CD4-positive, alpha-beta T cell (primary cell): ENCODE results near the gene SYT9. TPM values are rescaled to one million over a fixed set of nuclear protein-coding genes. Genes with fewer than 3 reads are reported as not detected.

ENCODE experiments used
- ATAC-seq: fragments of 200-7000 bp; cut with Tn5 transposase; one replicate; pipeline ENCODE4 v1.10.0; 2022; ENCODE audit warnings: mild to moderate bottlenecking; ENCODE audit not compliant: poor library complexity
- CTCF ChIA-PET: fragments of 350-600 bp; sonication (Branson Sonifier 250); formaldehyde crosslinking; loops from one replicate; lab custom pipeline; 2021; ENCODE audit warnings: antibody characterized with exemption, inconsistent platforms; lab: Charles Lee
- POLR2A ChIA-PET: fragments of 350-600 bp; sonication (Branson Sonifier 250); formaldehyde crosslinking; loops from one replicate; lab custom pipeline; 2021; ENCODE audit warnings: antibody characterized with exemption, inconsistent platforms; lab: Charles Lee
- DNase-seq, 14 experiments: peaks; one replicate each; pipeline ENCODE4 v3.0.0-alpha.2; 2013 to 2020; ENCODE audit warnings: mixed read lengths in 2 of 14
- H3K27ac ChIP-seq, 2 donors: one replicate each; pipeline versions ENCODE4 v1.5.1 to v1.7.0; 2013; ENCODE audit warnings: low read length in 2 of 2, low read depth in 1 of 2, mild to moderate bottlenecking in 1 of 2
- H3K27me3 ChIP-seq, 2 experiments: 1 replicate in 1 of 2; 2 replicates in 1 of 2; pipeline versions ENCODE4 v1.6.1 to v1.7.0; 2013; ENCODE audit warnings: low read length in 2 of 2, control low read depth in 1 of 2, mild to moderate bottlenecking in 1 of 2, moderate library complexity in 1 of 2; ENCODE audit not compliant: insufficient read depth in 2 of 2, control insufficient read depth in 1 of 2
- H3K36me3 ChIP-seq: one replicate; pipeline ENCODE4 v1.6.1; 2013; ENCODE audit warnings: low read length, control low read depth; ENCODE audit not compliant: insufficient read depth
- H3K4me1 ChIP-seq: one replicate; pipeline ENCODE4 v1.6.1; 2013; ENCODE audit warnings: low read length, control low read depth; ENCODE audit not compliant: insufficient read depth
- H3K4me3 ChIP-seq: one replicate; pipeline ENCODE4 v1.5.1; 2013; ENCODE audit warnings: mild to moderate bottlenecking, low read length, moderate library complexity
- H3K9me3 ChIP-seq, 2 experiments: 1 replicate in 1 of 2; 2 replicates in 1 of 2; pipeline versions ENCODE4 v1.6.1 to v1.7.0; 2013; ENCODE audit warnings: low read length in 2 of 2, mild to moderate bottlenecking in 2 of 2, control low read depth in 1 of 2, moderate library complexity in 1 of 2; ENCODE audit not compliant: control insufficient read depth in 1 of 2, insufficient read depth in 1 of 2
- H3K27ac Mint-ChIP-seq: one replicate; pipeline ENCODE4 v1.8.0; 2020; ENCODE audit warnings: mixed read lengths
- H3K27me3 Mint-ChIP-seq: one replicate; pipeline ENCODE4 v1.8.0; 2021; ENCODE audit warnings: mixed read lengths
- H3K36me3 Mint-ChIP-seq: one replicate; pipeline ENCODE4 v1.8.0; 2021; ENCODE audit warnings: low read depth, mixed read lengths
- H3K4me1 Mint-ChIP-seq: one replicate; pipeline ENCODE4 v1.8.0; 2021; ENCODE audit warnings: low read depth, mixed read lengths
- H3K4me3 Mint-ChIP-seq: one replicate; pipeline ENCODE4 v1.8.0; 2020; ENCODE audit warnings: mild to moderate bottlenecking, mixed read lengths
- H3K9me3 Mint-ChIP-seq: one replicate; pipeline ENCODE4 v1.8.0; 2020; ENCODE audit warnings: mixed read lengths
- intact Hi-C, 2 experiments: fragments of 100-400 bp; cut with DNase I in 1 of 2; cut with micrococcal nuclease in 1 of 2; formaldehyde crosslinking; loops; one replicate each; pipeline versions ENCODE4 v1.15.1 to v1.9.0; 2023 to 2025; cut with DNase I, micrococcal nuclease
- total RNA-seq, 174 experiments: library from RNA in 2 of 174; stranded (reverse) in 2 of 174; gene quantifications; one replicate each; pipeline ENCODE4 v1.2.3 and lab custom pipeline; 2021 to 2026
- TF ChIP-seq, protein P1 (sequence below): fragments of 200-600 bp; IDR thresholded peaks from one replicate; pipeline ENCODE4 v1.8.0; 2022; ENCODE audit warnings: antibody characterized with exemption, mild to moderate bottlenecking

SYT9 gene
- total RNA-seq, 2 experiments from 2014 or later = not detected

DNA sequence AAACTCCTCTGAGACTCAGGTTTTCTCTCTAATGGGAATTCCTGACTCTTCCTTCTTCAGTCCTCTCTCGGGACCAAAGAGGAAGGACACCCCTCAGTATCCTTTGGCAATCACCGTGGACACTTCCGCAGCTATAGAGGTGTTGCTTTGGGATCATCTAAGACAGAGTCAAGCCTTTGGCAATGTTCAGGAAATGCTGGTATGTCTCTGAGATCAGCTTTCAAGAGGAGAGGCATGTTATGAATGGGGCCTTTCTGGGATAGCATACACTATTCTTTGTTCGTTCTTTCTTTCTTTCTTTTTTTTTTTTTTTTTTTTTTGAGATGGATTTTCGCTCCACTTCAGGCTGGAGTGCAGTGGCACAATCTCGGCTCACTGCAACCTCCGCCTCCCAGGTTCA lies 219.4 kb downstream of the SYT9 start:
- Mint-ChIP-seq H3K4me1 (no peaks in the 10 kb centered on the region), H3K27me3 (no peaks in the 10 kb centered on the region), H3K9me3 (no peaks in the 10 kb centered on the region), H3K36me3 (no peaks in the 10 kb centered on the region), H3K4me3 (no peak overlapping the region), H3K27ac (no peak overlapping the region)
- ATAC-seq = no peak
- ChIA-PET CTCF (interaction anchor here (0.7 kb wide), 1 partner anchor 629 kb away, joined by 4 read pairs; no protein-coding TSS in a partner anchor), POLR2A (no interaction called here)
- TF ChIP-seq, protein P1, sequence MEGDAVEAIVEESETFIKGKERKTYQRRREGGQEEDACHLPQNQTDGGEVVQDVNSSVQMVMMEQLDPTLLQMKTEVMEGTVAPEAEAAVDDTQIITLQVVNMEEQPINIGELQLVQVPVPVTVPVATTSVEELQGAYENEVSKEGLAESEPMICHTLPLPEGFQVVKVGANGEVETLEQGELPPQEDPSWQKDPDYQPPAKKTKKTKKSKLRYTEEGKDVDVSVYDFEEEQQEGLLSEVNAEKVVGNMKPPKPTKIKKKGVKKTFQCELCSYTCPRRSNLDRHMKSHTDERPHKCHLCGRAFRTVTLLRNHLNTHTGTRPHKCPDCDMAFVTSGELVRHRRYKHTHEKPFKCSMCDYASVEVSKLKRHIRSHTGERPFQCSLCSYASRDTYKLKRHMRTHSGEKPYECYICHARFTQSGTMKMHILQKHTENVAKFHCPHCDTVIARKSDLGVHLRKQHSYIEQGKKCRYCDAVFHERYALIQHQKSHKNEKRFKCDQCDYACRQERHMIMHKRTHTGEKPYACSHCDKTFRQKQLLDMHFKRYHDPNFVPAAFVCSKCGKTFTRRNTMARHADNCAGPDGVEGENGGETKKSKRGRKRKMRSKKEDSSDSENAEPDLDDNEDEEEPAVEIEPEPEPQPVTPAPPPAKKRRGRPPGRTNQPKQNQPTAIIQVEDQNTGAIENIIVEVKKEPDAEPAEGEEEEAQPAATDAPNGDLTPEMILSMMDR = no peak
- no peaks in the 10 kb centered on the region for H3K4me1 ChIP-seq
- H3K27me3 ChIP-seq = no peaks in the 10 kb centered on the region
- no peaks in the 10 kb centered on the region for H3K36me3 ChIP-seq
- no peaks in the 10 kb centered on the region for H3K9me3 ChIP-seq
- DNase-seq = no peak
- H3K27ac ChIP-seq = no peak overlapping the region
- H3K4me3 ChIP-seq = no peak overlapping the region
- intact Hi-C loops = no loop called here

DNA sequence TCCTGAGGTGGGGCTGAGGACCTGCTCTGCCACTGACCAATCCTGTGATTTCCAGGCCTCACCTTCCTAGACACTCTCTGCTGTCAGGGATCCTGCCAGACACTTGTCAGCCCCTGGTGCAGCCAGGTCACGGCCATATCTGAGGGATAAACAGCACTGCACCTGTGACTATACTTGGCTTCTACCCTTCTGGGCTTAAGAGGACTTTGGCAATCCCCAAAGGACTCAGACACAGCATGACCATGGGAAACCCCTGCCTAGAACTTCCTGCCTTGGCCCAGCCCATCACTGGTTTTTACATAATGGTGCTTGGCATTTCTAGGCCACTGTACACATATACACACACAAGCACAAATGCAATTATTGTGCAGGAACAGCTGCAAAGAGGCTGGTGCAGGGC lies 222.0 kb downstream of the SYT9 start:
- no peak overlapping the region for H3K4me3 ChIP-seq
- intact Hi-C loops = no loop called here
- Mint-ChIP-seq H3K36me3 (no peaks in the 10 kb centered on the region), H3K4me1 (no peaks in the 10 kb centered on the region), H3K9me3 (no peaks in the 10 kb centered on the region), H3K27me3 (no peaks in the 10 kb centered on the region), H3K27ac (no peak overlapping the region), H3K4me3 (no peak overlapping the region)
- no peak for DNase-seq
- ChIA-PET POLR2A (no interaction called here), CTCF (no interaction called here)
- no peak overlapping the region for H3K27ac ChIP-seq
- TF ChIP-seq, protein P1 = no peak
- ATAC-seq = no peak
- H3K27me3 ChIP-seq = no peaks in the 10 kb centered on the region
- H3K36me3 ChIP-seq = no peaks in the 10 kb centered on the region
- no peaks in the 10 kb centered on the region for H3K9me3 ChIP-seq
- no peaks in the 10 kb centered on the region for H3K4me1 ChIP-seq

DNA sequence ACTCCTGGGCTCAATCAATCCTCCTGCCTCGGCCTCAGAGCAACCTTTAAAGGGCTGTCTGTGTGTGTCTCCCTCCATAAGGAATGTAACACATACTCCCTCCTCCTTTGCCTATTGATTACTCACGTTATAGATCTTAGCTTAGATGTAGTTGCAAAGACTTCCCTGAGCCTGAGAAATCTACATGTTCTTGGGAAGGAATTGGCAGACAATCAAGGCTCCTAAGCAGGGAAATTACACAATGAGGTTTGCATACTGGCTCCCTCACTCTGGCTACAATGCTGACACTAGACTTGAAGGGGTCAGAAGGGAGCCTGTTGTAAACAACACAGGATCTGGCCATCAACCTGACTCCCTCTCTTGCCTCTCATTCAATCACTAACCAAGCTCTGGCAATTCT lies 228.4 kb downstream of the SYT9 start:
- no peak for DNase-seq
- no peak overlapping the region for H3K4me3 ChIP-seq
- intact Hi-C loops = no loop called here
- H3K27me3 ChIP-seq = peaks cover 0 to 2% of the 10 kb centered on the region in 2 experiments
- H3K9me3 Mint-ChIP-seq = no peaks in the 10 kb centered on the region
- no peak overlapping the region for H3K27ac ChIP-seq
- H3K4me1 Mint-ChIP-seq = no peaks in the 10 kb centered on the region
- POLR2A ChIA-PET = no interaction called here
- H3K36me3 ChIP-seq = no peaks in the 10 kb centered on the region
- no peaks in the 10 kb centered on the region for H3K27me3 Mint-ChIP-seq
- no peaks in the 10 kb centered on the region for H3K36me3 Mint-ChIP-seq
- no peak overlapping the region for H3K27ac Mint-ChIP-seq
- H3K4me1 ChIP-seq = no peaks in the 10 kb centered on the region
- ATAC-seq = no peak
- no peaks in the 10 kb centered on the region for H3K9me3 ChIP-seq
- TF ChIP-seq, protein P1 = no peak
- CTCF ChIA-PET = interaction anchor here (1.5 kb wide), 1 partner anchor 10 kb away, joined by 3 read pairs; no protein-coding TSS in a partner anchor
- no peak overlapping the region for H3K4me3 Mint-ChIP-seq
